HG03103 (cell line): Measurements from ENCODE around the gene FTL.

Experiments used
- ATAC-seq: cut with Tn5 transposase; IDR thresholded peaks from one replicate; pipeline ENCODE4 v1.9.1; 2021; ENCODE audit warnings: low read depth; ENCODE audit not compliant: unreplicated experiment

The FTL gene

DNA sequence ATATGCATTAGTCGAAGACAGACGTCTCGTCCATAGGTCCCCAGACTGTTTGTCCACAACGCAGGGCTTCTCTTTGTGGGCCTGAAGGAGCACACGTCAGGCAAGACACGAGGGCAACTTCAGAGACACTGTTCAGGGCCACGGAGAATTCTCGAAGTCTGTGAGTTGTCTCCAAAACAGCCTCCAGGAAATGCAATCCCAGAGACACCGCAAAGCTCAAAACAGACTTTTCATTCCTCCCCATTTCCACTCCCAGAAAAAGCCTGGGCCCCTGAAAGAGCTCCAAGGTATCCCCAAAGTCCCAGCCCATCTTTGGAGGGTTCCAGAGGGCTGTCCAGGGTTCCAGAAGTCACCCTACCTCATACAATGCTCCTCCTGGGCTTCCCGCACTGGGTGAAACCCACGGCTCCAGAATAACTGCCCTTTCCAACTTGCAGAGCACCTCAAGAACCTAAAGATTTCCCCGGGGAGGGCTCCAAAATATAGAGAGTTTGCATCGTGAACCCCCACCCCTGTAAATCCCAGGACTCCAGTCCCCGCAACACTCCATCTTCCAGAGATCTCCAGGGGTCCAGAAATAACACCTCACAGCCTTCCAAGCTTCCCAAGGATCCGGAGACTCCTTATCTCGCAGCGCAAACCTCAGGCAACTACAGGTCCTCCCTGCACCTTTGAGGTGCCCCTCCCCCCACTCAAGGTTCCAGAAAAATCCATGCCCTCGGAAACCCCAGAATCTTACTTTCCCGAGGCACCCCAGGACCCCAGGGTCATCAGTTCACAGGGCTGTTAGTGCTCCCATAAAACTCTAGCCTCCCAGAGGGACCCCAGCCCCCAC, 687 bp upstream of the FTL start:
- ATAC-seq: no peak

DNA sequence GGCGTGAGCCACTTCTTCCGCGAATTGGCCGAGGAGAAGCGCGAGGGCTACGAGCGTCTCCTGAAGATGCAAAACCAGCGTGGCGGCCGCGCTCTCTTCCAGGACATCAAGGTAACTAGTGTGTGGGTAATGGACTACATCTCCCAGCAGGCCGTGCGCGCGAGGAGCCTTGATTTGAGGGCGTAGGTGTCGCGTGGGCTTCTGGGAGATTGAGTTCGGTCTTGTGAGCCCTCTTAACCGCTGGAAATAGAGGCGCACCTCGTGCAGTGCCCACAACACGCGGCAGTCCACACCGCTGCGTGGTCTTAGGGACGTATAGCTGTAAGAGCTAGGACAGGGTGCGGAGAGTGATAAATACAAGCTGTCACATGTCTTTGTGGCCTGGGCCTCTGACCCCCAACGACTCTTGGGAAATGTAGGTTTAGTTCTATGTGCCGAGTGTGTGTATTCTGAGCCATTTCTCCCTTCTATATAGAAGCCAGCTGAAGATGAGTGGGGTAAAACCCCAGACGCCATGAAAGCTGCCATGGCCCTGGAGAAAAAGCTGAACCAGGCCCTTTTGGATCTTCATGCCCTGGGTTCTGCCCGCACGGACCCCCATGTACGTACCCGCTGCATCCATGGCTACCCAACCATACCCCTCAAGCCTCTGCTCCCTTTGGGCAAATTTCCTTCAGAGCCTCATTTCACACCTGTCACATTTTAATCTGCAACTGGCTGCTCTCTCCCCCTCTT, 864 bp downstream of the FTL start:
- no peak for ATAC-seq

DNA sequence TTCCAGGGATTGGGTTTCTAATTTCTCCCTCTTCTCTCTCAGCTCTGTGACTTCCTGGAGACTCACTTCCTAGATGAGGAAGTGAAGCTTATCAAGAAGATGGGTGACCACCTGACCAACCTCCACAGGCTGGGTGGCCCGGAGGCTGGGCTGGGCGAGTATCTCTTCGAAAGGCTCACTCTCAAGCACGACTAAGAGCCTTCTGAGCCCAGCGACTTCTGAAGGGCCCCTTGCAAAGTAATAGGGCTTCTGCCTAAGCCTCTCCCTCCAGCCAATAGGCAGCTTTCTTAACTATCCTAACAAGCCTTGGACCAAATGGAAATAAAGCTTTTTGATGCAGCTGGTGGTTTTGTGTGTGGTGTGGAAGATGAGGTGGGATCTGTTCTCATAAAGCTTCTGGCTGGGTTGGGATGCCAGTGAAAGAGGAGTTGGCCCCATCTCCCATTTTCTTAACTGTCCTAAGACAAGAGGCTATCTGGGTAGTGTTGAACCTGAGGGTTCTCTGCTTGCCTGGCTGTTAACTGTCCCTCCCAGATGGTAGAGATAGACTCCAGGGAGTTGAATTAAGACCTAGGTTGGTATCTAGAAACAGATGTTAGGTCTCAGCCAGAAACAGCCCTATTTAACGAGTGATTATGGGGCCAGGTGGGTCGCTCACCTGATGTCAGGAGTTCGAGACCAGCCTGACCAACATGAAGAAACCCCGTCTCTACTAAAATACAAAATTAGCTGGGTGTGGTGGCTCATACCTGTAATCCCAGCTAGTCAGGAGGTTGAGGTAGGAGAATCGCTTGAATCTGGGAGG, 1.6 kb downstream of the FTL start:
- no peak for ATAC-seq

DNA sequence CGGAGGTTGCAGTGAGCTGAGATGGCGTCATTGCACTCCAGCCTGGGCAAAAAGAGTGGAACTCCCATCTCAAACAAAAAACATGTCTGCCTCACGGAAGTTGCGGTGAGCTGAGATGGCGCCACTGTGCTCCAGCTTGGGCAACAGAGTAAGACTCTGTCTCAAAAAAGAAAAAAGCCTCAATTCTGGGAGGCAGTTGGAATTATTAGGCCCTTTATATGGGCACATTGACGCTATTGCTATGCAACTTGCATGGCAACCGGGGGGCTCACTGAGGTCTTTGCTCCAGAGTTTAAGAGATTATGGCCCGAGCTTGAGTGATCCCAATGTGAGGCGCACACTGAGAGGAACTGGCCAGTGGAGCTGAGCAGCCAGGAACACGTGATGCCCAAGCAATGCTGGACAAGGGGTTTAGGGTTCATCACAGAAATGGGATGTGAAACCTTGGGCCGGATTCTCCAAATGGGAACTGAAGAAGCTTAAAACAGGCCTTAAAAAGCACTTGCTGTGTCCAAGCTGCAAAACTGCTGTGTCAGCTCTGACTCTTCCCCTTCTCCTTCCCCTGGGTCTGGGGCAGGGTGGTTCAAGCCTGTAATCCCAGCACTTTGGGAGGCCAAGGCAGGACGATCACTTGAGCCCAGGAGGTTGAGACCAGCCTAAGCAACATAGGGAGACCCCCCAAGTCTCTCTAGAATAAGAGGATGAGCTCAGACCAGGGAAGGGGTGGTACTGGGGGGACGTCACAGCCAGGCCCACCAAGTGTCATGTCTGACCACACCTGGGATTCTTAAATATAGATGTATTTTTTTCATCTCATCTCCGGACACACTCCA, 2.5 kb downstream of the FTL start:
- ATAC-seq: no peak

DNA sequence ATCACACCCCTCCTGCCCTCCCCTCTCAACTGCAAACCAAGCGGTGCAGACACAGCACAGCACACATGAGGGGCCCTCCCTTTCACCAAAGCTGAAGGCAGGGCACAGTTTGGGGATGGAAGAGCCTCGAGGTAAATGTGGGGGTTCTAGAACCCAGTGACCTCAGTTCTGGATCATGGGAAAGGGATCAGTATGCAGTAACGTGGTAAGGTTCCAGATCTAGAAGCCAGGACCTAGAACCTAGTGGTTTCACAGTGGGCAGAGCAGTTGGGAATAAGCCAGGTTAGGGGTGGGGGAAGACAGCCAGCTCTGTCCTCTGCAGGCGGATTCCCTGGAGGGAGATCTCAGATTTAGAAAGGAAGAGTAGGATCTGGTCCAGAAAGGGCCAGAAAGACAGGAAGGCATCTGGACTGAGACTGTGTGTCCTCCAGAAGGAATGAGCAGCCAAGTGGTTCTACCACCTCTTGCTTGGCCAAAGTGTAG, 3.1 kb downstream of the FTL start:
- no peak for ATAC-seq

DNA sequence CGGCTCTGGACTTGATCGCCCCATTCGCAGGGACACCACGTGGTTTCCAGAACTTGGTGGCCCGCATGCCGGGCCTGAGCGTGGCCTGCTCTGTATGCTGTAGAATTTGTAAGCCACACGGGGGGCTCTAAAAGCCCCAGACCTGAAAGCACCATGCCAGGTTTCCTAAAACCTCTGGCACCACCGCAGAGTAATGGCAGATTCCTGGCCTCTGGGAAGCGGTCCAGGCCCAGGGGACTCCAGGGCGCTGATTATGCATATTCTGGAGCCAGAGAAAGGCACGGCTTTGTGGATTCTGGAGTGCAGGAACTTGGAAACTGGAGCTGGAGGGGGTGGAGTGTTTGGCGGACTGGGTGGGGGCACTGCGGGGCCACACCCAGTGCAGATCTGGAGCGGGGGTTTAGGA, 3.7 kb downstream of the FTL start:
- ATAC-seq: no peak

DNA sequence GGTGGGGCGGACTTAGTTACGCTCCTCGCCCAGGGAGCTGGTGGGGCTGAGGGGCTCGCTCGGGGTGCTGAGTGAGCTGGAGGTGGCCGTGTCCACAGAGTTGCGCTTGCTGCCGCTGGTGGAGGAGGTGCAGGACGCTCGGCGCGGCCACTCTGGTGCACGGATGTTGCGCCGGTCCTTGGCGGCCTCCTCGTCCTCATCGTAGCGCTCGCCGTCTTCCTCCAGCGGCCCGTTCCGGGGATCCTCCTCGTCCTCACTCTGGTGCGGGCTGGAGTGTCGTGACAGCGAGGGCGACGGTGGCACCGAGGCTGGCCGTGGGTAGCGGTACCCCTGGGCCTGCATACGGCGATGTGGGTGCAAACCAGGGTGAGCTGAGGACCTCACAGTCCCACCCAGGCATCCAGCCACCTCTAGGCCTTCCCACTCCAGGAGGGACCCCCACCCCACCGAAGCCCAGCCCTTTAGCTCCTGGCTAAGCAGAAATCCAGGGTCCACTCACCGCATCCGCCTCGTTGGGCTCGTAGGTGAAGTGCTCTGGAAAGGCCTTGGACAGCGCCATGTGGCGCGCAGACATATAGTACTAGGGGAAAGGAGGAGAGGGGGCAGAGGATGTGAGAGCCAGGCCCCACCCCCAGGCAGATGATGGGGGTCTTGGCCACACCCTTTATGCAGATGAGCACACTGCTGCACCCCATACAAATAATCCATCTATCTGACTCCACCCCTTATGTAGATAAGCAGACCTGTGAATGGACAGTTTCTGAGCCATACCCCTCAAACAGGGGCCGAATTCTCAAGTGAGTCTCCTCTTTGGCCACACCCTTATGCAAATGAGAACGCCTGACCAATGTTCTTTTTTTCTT, 4.4 kb downstream of the FTL start:
- no peak for ATAC-seq

DNA sequence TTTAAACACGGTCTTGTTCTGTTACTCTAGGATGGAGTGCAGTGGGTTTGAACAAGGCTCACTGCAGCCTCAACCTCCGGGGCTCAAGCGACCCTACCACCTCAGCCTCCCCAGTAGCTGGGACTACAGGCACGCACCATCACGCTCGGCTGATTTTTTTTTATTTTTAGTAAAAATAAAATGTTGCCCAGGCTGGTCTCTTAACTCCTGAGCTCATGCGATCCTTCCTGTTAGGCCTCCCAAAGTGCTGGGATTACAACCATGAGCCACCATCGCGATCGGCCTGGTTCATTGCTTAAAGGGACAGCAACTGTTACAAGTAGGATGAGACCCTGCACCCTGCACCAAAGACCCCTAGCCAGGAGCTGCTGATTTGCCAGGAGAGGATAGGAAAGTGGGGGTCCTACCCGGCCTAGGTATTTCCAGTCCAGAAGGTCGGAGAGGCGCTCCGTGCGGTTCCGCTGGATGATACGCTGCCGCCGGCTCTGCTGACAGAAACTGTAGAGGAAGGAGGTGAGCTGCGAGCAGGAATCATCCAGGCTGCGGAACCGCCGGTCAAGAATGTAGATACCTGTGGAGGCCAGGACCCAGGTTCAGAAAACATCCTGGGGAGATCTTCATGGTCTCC, 5.1 kb downstream of the FTL start:
- no peak for ATAC-seq

DNA sequence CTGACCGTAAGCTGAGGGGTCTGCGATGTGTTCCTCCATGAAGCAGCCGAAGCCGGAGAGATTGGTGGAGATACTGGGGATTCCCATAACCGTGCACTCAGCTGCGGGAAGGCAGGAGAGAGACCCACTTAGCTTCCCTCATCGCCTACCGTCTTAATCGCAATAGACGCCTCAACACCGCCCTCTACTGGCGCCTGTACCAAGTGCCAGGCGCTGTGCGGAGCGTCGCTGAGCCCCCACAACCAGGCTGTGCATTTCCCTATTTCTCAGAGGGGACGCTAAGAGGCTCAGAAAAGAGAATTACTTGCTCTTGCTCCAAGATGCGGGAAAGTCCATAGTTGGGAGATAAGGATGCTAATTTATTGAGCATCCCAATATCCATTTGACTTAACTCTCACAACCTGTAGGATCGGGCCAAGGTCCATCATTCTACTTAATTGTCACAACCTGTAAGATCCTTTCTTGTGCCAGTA, 5.8 kb downstream of the FTL start:
- no peak for ATAC-seq

DNA sequence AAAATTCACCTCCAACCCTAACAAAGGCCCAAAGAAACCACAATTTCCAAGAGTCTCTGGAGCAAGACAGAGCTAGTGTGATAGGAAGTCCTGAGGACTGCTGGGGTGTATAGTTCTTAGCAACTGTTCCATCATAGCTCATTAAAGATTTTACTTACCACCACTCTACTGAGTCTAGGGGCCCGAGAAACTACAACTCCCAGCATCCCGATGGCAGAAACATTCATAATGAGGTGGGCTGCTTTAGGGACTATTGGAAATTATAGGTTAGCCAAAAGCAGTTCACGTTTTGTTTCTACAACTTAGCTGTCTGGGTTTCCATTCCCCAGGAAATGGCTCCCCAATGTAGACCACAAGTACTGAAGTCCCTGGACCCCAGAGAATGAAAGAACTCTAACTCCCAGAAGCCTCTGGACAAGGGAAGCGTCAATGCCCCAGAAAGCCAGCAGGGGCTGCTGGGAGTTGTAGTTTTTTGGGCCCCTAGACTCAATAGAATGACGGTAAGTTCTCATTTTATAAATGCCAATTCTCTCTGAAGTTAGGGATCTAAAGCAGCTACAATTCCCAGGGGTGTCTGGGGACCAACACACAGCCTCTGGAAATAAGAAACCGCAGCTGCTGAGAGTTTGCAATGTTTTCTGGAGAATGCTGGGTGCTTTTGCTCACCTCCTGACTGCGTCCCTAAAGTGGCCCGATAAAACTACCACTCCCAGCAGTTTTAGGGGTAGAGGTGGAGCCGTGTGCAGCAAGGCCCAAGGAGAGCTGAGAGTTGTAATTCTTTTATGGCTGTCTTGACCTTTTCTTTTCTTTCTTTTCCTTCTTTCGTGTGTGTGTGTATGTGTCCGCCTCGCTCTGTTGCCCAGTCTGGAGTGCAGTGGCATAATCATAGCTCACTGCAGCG, 11.1 kb downstream of the FTL start:
- ATAC-seq: no peak

DNA sequence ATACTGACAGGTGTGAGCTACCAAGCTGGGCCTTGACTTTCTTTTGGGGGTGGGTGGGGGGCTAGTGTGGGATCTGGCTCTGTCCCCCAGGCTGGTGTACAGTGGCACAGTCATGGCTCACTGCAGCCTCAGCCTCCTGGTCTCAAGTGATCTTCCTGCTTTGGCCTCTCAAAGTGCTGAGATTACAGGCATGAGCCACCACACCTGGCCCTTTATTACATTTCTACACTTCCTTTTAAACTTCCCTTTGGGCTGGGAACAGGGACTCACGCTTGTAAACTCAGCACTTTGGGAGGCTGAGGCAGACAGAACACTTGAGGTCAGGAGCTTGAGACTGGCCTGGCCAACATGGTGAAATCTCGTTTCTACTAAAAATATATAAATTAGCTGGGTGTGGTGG, 12.0 kb downstream of the FTL start:
- ATAC-seq: no peak

DNA sequence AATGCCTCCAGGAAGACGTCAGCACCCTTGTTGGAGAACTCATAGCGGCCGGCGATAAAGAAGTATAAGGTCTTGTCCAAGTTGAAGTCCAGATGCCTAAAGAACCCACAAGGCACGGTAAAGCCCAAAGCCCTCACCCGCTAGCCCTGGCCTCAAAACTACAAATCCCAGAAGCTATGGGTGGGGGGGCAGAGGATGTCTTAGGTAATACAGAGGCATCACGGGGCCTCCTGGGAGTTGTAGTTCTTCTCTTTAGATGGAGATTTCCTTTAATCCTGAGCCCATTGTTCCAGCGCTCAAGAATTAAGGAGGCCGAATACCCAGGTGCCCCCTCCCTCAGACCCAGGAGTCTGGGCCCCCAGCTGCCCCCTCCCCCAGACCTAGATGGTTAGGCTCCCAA, 17.2 kb downstream of the FTL start:
- no peak for ATAC-seq

DNA sequence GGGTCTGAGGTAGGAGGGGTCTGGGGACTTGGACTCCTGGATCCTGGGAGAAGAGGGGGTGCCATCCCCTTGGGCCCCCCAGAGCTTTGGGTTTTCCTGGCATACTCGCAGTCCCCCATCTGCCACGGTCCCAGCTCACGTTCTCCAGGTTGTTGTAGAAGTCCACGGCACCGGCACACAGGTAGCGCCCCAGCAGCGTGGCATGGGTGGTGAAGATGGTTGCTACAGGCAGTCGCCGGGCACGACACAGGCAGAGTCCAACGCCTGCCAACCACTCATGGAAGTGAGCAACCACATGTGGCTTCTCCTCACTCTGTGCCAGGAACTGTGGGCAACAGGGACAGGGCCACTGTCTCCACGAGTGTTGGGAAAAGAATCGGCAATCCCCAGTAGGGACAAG, 20.6 kb downstream of the FTL start:
- ATAC-seq: no peak

DNA sequence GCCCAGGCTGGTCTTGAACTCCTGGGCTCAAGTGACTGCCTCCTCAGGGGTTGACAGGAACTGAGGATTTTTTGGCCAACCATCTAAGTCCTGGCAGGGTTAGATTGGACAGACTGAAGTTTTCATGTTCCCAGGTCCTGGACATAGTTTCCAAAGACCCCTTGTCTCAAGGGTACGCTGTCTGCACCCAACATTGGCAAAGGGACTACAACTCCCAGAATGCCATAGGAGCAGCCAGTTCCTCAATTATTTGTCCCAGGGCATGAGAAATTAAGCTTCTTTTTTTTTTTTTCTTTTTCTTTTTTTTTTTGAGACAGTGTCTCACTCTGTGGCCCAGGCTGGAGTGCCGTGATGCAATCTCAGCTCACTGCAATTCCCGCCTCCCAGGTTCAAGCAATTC, 21.1 kb downstream of the FTL start:
- no peak for ATAC-seq

DNA sequence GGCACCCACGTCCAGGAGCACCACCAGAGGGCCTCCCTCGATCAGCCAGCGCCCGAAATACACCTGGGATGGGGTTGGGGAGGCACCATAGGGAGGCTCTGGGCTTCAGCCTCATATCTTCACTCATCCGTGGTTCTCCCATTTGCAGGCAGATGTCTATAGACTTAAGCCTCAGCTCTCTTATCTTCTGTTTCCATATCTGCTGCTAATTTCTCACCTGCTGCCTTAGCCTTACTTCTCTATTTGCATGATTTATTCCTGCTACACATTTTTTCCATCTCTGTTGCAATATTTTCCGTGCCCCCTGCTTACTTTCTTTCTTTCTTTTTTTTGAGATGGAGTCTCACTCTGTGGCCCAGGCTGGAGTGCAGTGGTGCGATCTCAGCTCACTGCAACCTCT, 22.2 kb downstream of the FTL start:
- ATAC-seq: no peak

DNA sequence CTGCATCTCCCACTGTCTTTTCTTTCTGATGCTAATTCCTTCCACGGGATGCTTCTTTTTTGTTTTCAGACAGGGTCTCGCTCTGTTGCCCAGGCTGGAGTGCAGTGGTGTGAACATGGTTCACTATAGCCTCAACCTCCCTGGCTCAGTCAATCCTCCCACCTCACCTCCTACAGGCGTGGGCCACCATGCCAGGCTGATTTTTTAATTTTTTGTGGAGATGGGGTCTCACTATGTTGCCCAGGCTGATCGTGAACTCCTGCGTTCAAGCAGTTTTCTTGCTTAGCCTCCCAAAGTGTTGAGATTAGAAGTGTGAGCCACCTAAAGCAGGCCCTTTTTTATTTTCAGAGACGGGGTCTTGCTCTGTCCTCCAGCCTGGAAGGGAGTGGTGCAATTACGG, 23.2 kb downstream of the FTL start:
- ATAC-seq: no peak

DNA sequence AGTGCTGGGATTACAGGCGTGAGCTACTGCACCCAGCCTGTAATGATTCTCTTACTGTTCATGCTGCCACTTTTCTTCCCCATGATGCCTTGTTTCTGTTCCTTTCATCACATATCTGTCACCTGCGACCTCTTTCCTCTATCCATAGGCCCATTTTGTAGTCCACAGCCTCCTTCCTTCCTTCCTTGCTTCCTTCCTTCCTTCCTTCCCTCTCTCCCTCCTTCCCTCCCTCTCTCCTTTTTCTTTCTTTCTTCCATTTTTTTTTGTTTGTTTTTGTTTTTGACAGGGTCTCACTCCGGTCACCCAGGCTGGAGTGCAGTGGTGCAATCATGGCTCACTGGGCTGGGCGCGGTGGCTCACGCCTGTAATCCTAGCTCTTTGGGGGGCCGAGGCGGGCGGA, 23.8 kb downstream of the FTL start:
- ATAC-seq: no peak
